Daoy (cell line): ENCODE results near the gene PHF2. TPM values are rescaled to one million over a fixed set of nuclear protein-coding genes. Genes with fewer than 3 reads are reported as not detected.
A peak's percentile ranks its signal among the peaks of the same experiment; 100 is the strongest.

Experiments
- DNase-seq: peaks from one replicate; pipeline ENCODE4 v3.0.0-alpha.2; 2015; ENCODE audit warnings: low read depth
- total RNA-seq: library from RNA; depleted of rRNA; stranded (reverse); fragments of >200 nt; shearing (Covaris generic); gene quantifications from 2 replicates; pipeline ENCODE4 v1.2.3, GENCODE V29; 2014

PHF2 gene
- total RNA-seq, 1 experiment from 2014 or later, result 12.1 TPM

DNA sequence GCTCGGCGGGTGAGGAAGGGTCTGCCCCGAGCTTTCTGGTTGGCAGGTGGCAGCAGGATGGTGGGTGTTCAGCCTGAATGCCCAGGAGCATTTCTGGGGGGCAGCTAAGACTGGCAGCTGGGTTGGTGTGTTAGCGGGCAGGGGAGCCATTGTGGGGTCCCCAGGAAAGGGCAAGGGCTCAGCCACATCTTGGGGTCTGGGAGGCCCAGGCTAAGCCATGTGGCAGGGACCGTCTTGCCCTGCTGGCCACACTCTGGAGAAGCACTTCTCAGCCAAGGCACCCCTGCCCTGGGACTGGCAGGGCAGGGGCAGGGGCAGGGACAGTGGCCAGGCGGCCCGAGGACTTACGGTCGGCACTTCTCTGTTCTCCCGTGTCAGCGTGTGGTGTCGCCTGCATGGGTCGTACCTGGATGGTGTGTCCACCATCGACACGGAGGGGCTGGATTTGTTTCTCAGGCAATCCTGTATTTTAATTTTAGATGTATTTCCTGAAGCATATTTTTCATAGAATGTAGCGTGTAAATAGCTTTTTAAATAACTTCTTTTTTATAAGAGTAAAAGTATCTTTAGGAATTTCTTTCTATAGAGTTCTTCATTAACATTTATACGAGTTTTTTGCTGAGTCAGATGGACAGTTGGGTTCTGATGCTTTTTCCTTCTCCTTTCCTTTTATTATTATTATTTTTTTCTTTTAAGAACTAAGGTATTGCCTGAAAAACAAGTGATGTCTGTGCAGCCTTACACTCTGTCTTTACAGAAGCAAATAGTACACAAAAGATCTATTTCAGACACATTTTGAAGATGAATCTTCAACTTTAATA, 102.0 kb downstream of the PHF2 start:
- DNase-seq, result peak; percentile 1

GRCh38 chr9:93679536-93680442, 103.4 kb downstream of the PHF2 start:
- DNase-seq, result peak; percentile 2

DNA sequence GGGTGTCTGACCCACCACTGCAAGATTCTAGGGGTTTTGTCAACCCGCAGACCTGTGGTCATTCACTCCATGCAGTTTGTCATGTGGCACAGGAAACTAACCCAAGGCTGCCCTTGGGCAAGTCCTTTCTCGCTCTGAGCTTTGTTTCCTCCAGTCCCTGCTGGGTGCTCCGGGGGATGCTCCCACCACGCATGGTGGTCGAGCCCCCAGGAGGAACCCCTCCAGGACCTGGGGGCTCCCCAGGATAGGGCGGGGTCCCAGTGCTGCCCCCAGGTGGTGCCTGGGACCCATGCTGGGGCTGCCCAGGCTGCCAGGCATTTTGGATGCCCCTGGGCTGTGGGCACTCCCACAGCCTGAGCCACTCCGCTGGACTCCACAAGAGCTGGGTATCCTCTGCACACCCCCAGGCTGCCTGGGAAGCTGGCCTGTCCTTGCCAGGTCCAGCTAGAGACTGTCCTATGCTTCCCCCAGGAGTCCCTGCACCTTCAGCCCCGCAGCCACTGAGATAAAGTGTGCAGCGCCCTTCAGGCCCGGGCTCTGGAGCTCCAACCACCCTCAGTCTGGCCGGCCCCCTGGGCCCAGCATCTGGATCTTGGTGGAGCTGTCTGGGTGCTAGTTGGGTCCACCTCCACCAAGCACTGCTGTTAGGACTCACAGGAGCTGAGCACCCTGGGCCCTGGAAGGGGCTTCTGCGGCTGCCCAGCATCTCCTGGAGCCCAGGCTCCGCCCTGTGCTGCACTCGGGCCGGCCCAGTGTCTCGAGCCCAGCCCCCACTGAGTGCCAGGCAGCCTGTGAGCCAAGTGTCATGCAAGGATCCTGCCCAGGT, 104.3 kb downstream of the PHF2 start:
- peak; percentile 3 for DNase-seq

DNA sequence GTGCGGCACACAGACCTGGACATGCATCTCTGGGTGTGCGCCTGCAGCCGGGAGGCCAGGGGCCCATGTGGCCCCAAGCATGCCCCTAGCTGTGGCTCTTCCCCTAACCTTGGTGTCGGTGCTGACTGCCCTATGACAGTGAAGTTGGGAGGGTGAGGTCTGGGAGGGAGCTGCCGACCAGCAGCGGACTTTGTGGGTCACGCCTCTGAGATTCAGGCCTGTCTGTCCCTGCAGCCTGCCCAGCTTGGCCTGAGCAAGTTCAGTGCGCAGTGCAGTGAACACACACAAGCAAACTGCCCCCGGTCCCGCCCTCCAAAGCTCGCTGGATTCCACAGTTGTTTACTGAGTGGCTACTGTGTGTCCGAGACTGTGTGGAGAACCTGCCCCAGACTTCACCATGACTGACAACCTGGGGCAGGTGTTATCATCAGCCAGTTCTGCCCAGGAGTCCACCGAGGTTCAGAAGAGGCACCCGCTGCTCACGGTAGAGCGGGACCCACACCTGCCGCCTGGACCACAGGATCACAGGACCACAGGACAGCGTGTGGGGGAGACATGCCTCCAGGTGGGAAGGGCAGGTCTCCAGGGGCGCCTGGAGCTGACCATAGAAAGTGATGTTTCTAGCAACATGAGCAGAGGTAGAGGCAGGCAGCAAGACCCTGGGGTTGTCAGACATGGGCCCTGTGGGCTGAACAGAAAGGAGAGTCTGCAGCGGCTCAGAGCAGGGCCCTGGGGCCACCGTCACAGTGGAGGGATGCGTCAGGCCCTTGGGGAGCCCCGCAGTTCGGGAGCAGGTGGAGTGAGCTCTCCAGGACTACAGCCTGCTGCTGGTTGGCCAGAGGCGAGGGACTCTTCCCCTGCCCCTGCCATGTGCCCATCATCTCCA, 105.1 kb downstream of the PHF2 start:
- DNase-seq, result peak; percentile 1

DNA sequence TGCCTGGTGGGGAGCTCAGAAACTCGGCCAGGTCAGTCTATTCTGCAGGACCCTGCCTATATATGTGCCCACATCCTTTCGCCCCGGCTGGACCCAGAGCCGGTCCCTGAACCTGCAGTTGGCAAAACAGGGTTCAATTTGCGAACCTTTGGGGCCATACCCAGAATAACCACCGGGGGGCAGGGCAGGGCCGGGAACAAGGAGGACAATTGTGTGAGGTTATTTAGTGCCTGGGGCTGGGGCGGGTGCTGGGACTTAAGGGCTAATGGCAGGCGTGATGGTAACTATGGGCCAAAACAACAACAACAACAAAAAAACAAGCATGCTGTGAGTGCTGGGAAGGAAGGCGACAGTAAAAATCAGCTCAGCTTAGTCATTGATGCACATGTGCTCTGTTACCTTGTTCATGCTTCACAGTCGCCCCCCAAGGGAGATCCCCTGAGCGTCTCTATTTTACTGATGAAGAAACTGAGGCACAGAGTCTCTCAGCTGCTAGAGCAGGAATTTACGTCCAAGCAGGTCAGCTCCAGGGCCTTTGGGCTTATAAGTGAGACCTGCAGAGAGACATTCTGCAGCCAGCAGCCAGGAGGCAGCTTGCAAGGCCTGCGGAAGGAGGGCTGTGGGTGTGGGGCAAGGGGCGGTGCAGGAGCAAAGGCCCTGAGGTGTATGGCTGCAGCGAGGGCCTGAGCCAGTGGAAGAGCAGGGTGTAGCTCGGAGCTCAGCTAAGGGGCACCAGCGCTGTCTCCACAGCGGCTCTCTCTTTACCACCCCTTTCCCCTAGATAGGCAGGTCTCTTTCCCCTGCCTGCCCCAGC, 106.0 kb downstream of the PHF2 start:
- DNase-seq, result peak; percentile 51

DNA sequence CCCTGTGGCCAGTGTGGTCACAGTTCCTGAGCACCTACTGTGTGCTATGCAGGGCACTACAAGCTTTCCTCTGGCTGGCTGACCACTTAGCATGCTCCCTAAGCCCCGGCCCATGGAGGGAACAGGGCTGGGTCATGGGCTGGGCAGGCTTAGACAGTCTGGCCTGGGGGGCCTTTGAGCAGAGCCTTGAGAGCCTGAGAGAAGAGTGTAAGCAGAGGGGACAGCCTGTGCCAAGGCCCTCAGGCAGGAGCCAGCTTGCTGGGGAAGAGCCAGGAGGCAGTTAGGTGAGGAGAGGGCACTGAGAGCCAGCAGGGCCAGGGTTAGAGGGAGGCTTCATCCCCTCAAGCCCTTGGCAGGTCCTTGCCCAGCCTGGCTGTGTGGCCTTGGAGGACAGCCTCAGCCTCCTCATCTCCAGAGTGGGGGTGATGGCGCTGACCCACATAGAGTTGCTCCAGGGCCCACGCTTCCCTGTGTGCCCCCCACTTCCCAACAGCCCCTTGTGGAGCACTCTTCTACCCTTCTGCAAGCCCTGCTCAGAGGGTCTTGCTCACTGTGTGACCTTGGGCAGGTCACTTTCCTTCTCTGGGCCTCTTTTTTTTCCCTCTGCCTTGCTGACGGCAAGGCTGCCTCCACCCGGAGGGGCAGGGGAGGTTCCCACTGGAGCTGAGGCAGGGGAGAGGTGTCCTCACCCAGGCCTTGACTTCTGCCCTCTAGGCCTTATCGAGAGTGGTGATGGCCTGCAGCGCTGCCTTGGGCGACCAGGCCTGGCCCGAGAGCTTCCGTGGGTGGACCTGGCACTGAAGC, 107.1 kb downstream of the PHF2 start:
- DNase-seq, result no peak

DNA sequence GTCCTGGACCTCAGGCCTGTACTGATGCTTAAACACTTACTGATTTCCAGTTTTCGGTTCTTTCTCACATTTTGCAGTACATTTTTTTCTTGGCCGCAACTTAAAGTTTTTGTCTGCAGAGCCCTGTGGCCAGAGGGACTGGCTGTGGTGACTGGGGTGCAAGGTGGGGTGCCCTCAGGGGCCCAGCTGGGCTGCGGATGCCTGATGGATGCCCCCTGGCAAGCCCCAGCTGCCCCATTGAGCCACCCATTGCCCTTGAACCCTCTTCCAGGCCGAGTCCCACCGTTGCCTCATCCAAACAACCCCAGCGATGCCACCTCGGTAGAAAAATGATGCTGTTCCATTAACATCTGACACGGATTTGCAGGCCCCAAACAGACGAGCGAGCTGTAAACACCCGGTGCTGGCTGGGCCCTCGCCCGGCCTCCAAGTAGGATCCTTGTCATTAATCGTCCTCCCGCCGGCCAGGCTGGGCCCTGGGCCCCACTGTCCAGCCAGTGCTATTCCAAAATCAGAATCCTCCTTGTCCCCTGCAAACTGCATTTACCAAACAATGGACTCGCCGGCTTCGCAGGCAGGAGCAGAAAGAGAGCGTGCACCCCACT, 107.9 kb downstream of the PHF2 start:
- no peak for DNase-seq

DNA sequence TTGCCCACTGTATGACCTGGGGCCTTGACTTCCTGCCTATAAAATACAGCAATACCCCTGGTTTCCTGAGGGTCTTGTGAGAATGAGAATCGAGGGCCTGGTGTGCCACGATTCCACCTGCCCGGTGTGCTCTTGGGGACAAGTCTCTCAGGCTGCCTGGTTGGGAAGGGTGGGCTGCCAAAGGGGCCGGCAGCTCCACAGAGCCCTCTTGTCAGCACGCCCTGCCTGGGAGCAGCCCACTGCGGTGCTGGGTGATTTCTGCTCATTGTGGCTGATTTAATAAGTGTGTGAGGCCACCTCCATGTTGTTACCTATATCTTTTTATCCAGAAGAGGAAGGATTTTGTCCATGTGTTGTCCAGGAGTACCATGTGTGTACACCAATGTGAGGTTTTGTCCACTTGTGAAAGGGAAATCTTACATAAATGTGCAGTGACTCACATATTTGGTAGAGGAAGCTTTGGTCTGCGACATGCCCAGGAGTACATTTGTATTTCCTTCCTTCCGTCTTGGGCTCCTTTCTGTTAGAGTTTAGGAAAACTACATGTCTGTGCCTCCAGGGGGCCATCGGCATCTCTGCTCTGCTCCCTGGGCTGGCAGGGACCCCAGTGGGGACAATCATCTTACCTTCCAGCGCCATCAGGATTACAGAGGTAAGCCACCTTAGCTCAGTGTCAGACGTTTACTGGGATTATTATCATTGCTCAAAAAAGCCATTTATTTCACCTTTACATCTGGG, 108.6 kb downstream of the PHF2 start:
- DNase-seq, result no peak

DNA sequence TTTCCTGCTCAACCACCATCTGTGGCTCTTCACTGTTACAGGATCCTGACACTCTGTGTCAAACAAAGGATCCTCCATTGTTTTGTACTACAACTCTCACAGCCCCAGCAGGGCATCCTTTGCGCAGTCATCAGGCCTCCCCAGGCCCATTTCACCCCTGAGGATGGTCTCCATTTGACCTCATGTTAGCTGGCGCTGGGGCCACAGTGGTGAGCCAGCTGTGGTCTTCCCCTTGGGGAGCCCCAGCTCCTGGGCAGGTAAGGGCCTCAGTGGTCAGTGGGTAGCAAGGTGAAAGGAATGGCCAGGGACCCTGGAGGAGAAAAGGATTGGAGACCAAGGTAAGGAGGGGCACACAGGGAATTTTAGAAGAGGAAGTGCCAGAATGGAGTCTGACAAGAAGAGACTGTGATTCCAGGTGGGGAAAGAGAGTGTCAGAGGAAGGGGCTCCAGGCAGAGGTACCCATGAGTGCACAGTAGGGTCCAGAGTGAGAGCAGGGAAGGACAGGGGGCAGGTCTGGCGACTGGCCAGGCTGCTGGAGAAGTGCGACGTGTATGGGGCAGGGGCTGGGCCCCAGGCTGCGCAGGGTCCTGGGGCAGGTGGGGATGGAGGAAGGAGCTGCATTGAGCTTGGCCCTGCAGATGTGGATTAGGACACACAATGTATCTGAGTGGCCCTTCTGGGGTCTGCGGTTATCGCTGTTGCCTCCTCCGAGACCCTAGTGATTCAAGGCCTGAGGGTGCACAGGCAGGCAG, 109.9 kb downstream of the PHF2 start:
- DNase-seq, result no peak

DNA sequence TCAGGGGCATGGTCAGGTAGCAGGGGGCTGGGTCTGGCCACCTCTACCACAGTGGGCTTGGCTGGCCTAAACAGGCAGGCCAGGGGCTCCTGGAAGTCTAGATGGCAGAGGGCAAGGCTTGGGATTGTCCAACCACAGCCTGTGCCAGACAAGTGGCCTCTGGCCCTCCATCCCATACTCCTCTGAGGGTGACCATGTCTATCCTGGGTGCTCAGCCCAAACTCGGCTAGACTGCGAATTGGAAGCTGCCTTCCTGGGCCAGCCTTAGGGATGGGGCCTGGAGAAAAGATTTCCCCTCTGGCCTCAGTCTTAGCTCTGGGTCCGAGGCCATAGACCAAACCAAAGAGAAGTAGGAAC, 110.5 kb downstream of the PHF2 start:
- no peak for DNase-seq

GRCh38 chr9:93690618-93691017, 114.2 kb downstream of the PHF2 start:
- no peak for DNase-seq

DNA sequence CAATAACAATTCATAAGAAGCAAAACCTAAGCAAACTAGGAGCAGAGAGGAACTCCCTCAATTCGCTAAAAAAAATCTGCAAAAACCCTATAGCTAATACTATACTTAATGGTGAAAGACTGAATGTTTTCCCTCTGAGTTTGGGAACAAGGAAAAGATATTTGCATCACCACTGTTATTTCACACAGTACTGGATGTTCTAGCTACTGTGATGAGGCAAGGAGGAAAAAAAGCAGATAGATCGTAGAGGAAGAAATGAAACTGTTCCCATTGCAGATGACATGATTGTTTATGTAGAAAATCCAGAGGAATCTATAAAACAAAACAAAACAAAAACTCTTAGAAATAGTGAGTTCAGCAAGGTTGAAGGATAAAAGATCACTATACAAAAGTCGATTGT, 116.7 kb downstream of the PHF2 start:
- DNase-seq, result no peak

GRCh38 chr9:93697352-93698139, 121.2 kb downstream of the PHF2 start:
- no peak for DNase-seq

GRCh38 chr9:93698140-93698908, 121.9 kb downstream of the PHF2 start:
- DNase-seq, result no peak

DNA sequence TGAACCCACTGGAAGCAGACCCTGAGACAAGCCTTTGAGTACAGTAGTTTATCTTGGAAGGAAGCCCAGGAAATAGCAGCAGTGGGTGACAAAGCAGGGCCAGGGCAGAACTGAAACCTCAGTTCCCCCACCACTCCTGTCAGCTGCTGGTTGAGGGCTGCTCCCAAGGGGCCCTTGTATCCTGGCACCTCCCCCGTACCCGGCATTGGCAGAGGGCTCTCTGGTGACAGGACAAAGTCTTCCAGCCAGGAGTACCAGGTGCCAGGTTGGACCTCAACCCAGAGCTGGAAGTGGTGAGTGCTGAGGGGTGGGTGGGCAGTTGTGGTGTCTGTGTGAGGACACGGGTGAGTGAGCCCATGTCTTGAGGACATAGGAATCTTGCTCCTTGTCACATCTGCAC, 123.3 kb downstream of the PHF2 start:
- DNase-seq, result no peak
